Stimulated activated CD4-positive, alpha-beta T cell treated with anti-CD3 and anti-CD28 coated beads, TNF-alpha, amount 100 ng/mL, for 48 hours (primary cell): Measurements from ENCODE around the gene BICRA.
"Not testable (repeated sequence)": the region's sequence is repeated elsewhere in the genome, so short reads cannot be mapped to it uniquely, and the experiment has no call there.

Source experiments
- DNase-seq, 3 donors: peaks; one replicate each; pipeline ENCODE4 v3.0.0-alpha.2; 2020; ENCODE audit warnings: low read depth in 3 of 3

The BICRA gene

DNA sequence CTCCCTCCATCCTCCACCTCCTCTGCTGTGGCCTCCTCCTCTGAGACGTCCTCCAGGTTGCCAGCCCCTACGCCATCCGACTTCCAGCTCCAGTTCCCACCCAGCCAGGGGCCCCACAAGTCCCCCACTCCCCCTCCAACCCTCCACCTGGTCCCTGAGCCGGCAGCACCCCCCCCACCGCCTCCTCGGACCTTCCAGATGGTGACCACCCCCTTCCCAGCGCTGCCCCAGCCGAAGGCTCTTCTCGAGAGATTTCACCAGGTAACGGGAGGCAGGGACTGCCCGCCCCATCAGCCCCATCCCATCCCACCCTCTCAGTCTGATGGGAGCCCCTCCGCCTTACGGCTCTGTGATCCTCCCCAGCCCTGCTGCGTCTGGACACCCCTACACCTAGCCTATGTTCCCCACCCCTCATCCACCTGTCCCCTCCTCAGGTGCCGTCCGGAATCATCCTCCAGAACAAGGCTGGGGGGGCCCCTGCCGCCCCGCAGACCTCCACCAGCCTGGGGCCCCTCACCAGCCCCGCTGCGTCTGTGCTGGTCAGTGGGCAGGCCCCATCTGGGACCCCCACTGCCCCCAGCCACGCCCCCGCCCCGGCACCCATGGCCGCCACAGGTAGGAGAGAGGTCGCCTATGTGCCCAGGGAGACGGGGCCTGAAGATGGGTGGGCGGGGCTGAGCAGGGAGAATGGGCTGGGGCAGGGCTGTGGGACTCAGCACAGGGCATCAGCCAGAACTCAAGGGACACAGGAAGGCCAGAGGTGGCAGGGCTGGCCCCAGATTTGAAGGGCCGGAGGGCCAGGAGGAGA, 85.7 kb downstream of the BICRA start:
- no peak for DNase-seq

DNA sequence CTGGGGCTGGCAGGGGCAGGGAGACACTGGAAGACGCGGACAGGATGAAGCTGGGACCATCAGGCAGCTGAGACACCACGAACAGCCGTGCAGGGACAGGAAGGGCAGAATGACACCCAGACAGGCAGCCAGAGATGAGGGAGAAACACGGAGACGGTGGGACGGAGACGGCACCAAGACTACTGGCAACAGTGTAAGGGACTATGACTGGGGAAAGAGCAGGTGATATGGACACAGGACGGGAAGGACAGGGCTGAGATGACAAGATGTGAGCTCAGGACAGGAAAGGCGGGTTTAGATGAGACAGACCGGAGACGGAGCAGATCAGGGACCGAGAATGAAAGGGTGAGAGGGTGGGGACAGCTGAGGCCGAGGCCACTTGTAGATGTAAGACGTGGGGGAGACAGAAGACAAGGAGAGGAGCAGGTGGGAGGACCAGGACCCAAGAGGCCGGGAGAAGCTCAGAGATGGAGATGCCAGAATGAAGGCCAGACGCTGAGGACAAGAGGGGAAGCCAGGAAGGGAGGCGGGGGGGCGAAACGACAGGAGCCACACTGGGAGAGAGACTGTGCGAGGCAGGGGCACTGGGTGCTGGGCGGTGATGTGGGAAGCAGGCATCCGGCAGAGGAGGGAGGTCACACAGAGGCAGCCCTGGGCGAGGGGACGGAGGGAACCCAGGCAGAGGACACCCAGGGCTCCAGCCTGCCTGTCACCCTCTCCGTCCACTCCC, 86.8 kb downstream of the BICRA start:
- no peak for DNase-seq

DNA sequence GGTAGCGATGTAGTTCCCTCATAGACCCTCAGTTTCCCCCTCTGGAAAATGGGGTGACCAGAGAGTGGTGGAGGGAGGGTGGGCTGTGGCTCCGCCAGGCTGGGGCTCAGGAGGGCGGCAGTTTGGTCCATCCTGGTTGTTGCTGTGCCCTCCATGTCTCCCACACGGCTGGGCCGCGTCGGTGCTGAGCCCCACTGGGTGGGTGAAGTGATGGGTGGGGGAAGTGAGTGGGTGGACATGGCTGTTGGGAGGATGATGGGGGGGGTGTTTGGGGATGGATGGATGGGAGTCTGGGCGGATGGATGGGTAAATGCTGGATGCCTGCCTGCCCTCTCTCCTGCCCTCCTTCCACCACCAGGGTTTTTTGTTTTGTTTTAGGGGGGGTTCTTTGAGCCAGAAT, 87.7 kb downstream of the BICRA start:
- DNase-seq = no peak

DNA sequence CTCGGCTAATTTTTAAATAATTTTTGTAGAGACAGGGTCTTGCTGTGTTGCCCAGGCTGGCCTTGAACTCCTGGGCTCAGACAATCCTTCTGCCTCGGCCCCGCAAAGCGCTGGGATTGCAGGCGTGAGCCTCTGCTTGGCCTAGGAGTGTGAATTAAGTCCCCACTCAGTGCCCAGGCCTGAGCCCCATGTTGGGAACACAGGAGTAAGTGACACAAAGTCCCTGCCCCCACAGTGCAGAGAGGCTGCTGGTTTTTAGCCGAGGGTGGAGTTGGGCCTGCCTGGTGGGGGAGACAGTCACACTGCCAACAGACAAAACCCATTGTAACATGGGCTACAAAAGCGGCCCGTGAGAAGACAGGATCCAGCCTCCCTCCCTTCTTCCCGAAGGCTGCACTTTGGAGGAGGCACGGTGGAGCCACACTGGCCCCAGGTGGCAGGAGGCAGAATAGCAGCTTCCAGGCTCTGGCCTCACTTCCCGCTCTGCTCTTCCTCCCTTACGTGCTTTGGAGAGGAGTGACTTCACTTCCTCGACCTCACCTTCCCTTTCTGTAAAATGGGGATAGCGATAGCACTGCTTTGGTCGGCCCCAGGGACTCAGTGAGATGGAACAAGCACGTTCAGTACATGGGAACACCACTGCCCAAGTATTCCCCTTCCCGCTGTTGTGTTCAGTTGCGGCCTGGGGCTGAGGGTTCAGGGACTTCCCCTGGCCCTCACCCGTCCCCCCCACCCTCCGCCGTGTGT, 89.1 kb downstream of the BICRA start:
- peak in 2 of 3 donors; percentile 28 to 32 for DNase-seq

DNA sequence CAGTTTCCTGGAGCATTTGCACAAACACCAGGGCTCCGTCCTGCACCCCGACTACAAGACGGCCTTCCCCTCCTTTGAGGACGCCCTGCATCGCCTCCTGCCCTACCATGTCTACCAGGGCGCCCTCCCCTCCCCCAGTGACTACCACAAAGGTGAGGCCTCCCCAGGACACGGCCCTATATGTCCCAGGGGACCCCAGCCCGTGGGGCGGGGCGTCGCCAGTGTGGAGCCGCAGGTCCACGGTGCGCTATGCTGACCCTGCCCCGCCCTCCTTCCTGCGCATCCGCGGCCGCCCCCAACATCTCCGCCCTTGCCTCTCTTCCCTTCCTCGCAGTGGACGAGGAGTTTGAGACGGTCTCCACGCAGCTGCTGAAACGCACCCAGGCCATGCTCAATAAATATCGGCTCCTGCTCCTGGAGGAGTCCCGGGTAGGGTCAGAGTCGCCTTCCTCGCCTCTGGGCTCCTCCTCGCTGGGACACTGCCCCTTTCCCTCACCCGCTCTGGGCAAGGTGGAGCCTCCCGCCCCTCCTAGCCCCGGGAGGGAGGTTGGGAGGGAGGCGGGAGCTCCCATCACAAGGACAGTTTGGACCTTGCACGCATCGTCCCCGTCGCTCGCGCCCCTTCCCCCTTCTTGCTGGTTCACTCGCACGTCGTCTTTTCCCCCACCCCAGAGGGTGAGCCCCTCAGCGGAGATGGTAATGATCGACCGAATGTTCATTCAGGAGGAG, 89.9 kb downstream of the BICRA start:
- no peak for DNase-seq

DNA sequence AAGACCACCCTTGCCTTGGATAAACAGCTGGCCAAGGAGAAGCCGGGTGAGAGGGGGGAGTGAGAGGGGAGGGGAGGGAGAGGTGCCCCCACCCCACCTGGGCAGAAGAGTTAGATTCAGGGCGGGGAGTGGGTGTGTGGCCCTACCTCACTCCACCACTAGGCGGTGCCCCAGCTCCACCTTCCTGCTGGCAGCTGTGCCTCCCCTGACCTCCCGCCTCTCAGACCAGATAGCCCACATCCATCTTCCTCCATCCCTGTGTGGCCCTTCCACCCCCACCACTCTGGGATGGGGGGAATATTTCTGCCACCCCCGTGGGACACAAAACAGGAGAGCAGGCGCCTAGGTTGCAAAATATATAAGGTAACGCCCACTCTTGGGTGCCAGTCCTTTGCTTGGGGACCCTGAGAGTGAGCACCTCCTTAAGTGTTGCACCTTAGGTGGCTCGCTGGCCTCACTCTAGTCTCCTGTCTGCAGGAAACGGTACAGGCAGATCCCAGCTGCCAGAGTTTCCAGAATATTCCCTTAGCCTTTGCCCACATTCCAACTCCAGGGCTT, 90.5 kb downstream of the BICRA start:
- DNase-seq = peak in 2 of 3 donors; percentile 17 to 60

DNA sequence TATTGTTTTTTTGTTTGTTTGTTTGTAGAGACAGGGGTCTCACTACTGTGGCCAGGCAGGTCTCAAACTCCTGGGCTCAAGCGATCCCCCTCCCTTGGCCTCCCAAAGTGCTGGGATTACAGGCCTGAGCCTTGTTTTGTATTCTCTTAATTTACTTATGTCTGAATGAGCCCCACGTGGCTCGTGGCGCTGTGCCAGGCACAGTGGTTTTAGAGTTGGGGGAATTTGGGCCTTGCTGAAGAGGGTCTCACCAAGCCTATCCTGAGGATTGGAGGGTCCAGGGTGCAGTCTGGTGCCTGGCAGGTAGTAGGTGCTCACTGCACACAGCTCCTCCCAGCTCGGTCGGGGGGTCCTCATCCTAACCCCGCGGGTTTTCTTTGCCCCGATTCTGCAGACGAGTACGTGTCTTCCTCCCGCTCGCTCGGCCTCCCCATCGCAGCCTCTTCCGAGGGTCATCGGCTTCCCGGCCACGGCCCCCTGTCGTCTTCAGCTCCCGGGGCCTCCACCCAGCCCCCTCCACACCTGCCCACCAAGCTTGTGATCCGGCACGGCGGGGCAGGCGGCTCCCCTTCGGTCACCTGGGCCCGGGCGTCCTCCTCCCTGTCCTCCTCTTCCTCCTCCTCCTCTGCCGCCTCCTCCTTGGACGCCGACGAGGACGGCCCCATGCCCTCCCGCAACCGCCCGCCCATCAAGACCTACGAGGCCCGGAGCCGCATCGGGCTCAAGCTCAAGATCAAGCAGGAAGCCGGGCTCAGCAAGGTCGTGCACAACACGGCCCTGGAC, 92.2 kb downstream of the BICRA start:
- DNase-seq = no peak

DNA sequence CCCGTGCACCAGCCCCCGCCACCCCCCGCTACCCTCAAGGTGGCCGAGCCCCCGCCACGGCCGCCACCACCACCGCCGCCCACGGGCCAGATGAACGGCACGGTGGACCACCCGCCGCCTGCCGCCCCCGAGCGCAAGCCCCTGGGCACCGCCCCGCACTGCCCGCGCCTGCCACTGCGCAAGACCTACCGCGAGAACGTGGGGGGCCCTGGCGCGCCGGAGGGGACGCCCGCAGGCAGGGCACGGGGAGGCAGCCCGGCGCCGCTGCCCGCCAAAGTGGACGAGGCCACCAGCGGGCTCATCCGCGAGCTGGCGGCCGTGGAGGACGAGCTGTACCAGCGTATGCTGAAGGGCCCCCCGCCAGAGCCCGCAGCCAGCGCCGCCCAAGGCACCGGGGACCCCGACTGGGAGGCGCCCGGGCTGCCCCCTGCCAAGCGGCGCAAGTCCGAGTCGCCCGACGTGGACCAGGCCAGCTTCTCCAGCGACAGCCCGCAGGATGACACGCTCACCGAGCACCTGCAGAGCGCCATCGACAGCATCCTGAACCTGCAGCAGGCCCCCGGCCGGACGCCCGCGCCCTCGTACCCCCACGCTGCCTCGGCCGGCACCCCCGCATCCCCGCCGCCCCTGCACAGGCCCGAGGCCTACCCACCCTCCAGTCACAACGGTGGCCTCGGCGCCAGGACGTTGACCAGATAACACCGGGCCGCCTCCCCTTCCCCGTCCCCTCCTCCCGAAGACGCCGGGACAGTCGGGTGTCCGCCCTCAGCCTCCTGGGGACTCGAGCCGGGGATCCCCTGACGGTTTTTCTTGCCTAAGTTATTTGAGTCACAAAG, 93.0 kb downstream of the BICRA start:
- DNase-seq = no peak

DNA sequence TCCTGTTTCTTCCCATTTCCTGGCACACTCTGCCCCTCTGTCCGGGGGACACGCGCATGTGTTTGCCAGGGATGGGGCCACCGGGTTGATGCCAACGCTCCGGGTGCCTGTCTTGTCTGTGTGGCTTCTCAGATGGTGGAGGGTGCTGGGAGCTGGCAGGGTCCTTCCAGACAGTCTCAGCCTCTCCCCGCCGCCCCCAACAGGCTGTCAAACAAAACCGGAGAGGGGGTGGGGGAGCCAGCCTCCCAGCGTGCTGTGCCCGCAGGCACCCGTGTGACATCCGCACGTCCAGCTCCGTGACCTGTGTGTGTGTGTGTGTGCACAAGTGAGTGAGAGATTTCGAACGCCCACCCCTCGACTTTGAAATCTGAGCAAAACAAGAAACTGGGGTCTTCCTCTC, 93.7 kb downstream of the BICRA start:
- DNase-seq = no peak

DNA sequence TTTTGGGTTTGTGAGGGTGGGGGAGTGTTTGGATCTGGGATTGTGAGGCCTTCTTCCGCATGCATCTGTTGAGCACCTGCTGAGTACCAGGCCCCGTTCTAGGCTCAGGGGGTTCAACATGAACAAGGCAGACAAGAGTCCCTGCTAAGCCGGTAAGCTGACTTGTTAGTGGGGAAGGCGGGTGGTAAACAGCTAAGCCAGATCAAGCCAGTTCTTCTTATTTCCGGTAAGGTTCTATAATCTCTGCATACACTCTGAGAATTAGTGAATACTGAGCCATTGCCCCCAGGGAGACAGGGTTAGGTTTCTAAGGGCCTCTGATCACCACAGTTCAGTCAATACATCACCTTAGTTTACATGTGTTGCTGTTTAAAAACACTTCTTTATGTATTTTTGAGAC, 94.4 kb downstream of the BICRA start:
- DNase-seq = no peak

DNA sequence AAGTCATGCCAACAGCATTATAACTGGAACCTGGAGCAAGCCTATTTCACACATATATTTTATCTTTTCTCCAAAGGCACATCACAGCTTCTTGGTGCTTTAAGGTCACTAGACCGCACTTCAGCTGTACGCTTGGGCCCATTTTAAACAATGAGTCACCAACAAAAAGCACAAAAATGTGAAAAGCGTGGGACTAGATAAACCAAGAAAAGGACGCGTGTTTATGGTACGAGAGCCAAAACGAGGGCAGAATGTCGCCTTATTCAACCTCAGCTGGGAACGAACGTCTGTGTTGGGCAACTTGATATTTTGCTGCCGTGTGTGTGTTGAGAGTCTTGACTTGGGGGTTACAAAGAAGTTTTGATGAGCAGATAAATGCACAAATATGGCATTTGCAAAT, 95.1 kb downstream of the BICRA start:
- no peak for DNase-seq

DNA sequence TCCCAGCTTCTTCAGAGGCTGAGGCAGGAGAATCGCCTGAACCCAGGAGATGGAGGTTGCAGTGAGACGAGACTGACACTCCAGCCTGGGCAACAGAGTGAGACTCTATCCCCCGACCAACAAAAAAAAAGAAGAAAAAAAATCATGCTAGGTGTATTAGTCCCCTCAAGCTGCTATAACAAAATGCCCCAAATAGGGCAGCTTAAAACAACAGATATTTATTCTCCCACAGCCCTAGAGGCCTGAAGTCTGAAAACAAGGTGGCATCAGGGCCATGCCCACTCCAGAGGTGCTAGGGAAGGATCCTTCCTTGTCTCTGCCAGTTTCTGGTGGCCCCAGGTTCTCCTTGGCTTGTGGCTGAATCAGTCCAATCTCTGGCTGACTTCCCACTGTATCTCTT, 95.7 kb downstream of the BICRA start:
- no peak for DNase-seq

DNA sequence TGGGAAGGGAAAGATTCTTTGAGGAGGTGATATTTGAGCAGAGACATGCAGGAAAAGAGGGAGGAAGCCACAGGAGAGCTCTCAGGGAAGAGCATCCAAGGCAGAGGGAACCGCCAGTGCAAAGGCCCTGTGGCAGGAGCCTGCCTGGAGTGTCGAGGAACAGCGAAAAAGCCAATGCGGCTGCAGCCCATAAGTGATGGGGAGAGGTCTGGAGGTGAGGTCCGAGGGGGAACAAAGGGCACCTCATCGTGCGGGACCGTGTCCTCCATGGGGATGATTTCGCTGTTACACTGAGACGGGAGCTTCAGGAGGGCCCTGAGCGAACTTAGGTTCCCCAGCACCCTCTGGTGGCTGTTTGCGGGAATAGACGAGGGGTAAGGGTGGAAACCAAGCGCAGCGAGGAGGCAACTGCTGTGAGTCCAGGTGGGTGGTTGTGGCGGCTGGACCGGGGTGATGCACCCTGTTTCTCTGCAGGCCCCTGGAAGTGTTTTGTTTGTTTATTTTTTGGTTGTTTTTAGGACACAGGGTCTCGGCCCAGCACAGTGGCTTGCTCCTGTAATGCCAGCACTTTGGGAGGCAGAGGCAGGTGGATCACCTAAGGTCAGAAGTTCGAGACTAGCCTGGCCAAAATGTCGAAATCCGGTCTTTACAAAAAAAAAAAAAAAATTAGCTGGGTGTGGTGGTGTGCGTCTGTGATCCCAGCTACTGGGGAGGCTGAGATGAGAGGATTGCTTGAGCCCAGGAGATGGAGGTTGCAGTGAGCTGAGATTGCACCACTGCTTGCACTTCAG, 98.4 kb downstream of the BICRA start:
- peak; percentile 67 to 76 (median 72) for DNase-seq

DNA sequence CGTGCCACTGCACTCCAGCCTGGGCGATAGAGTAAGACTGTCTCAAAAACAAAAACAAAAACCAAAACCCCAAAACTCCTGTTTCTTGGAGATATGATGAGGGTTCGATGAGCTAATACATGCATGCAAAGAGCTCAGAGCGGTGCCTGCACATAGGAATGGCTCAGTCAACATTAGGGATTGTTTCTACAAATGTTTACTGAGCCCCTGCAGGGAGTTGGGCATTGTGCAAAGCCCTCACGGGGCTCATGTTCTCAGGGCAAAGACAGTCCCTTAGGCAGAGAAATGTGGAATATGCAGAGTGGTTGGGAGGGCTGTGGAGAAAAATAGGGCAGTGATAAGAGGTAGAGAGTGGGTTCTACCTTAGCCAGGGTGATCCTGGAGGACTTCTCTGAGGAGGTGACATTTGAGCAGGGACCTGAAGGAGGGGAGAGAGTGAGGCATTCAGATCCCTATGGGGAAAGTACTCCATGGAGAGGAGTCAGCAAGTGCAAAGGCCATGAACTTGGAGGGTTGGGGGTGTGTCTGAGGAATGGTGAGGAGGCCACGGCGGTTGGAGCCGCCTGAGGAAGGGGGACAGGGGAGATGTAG, 102.8 kb downstream of the BICRA start:
- DNase-seq = no peak

DNA sequence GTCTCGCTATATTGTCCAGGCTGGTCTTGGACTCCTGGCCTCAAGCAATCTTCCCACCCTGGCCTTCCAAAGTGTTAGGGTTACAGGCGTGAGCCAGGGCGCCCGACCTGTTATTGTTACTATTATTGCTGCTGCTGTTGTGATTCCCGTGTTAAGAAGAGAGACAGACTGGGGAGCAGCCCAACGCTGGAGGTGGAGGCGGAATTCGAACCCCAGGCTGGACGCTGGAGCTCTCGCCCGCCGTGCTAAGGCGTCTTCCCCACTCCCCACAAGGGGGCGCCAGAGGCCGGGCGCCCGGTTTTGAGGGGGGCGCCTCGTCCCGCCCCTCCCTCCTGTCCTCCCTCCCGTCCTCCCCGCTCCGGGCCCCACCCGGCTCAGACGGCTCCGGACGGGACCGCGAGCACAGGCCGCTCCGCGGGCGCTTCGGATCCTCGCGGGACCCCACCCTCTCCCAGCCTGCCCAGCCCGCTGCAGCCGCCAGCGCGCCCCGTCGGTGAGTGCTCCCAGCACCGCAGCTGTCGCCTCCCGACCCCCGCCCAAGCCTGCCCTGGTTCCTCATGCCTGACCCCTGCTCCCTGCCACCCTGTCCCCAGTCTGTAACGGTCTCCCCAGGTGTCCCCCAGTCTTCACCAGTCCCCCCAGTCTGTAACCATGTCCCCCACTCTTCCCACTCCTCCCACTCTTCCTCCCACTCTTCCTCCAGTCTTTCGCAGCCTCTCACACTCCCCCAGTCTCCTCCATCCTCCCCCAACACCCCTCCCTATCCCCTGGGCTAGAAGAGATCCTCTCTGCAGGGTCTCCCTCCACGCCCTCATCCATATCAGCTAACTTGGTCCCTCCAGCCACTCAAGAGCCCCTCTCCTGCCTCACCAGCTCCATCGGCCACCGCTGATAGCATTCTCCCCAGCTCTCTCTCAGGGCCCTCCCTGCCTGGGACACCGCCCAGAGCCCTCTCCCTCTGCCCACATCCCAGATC, 104.4 kb downstream of the BICRA start, which contains the start of gene EHD2:
EHD2 (plus strand) TSS at position 377 of the 976 bp plus-strand sequence. CDS start 3,191 bp downstream, outside the sequence.
- DNase-seq = peak in 1 of 3 donors; percentile 50

DNA sequence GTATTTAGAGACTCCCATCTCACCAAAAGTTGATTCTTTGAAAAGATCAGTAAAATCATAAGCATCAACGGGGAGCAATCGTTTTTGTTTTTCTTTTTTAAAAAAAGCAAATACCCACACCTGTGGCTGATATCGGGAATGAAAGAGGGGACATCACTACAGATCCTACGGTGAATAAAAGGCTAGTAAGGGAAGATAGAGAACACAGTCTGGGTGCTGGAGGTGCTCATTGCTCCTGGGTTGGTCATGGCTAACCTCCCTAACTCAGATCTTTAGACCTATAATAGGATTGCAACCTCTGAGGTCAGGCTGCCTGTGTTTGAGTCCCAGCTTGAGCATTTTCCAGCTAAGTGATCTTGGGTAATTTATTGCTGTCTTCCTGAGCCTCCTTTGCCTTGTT, 105.4 kb downstream of the BICRA start:
- DNase-seq = no peak

DNA sequence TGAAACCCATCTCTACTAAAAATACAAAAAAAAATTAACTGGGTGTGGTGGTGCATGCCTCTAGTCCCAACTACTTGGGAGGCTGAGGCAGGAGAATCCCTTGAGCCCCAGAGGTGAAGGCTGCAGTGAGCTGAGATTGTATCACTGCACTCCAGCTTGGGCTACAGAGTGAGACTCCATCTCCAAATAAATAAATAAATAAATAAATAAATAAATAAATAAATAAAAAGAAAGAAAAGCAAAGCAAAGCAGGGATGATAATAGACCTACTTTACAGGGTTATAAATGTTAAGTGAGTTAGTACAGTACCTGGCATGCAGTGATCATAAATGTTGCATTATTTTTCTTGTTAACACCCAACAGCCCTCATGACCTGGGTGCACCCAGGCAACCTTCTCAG, 105.9 kb downstream of the BICRA start:
- not testable (repeated sequence) for DNase-seq
